Neural crest cell (in vitro differentiated cells): Measurements from ENCODE around the gene COQ2. TPM values are rescaled to one million over a fixed set of nuclear protein-coding genes. Genes with fewer than 3 reads are reported as not detected.

Experiments used
- DNase-seq: peaks from one replicate; pipeline ENCODE4 v3.0.0; 2021; ENCODE audit warnings: low read depth, mixed read lengths, low spot score
- H3K27ac Mint-ChIP-seq: one replicate; pipeline ENCODE4 v1.8.0; 2021; ENCODE audit warnings: mild to moderate bottlenecking, mixed read lengths; ENCODE audit not compliant: unreplicated experiment
- H3K27me3 Mint-ChIP-seq: 2 replicates; pipeline ENCODE4 v1.8.0; 2021; ENCODE audit warnings: low read depth, mild to moderate bottlenecking, mixed read lengths
- H3K36me3 Mint-ChIP-seq: 2 replicates; pipeline ENCODE4 v1.8.0; 2021; ENCODE audit warnings: low read depth, mild to moderate bottlenecking, mixed read lengths
- H3K4me1 Mint-ChIP-seq: 2 replicates; pipeline ENCODE4 v1.8.0; 2021; ENCODE audit warnings: mixed read lengths
- H3K4me3 Mint-ChIP-seq: one replicate; pipeline ENCODE4 v1.8.0; 2021; ENCODE audit warnings: mild to moderate bottlenecking, mixed read lengths
- H3K9me3 Mint-ChIP-seq: 2 replicates; pipeline ENCODE4 v1.8.0; 2021; ENCODE audit warnings: mixed read lengths
- CTCF ChIP-seq: fragments of 200-600 bp; sonication (generic); conservative IDR thresholded peaks from 2 replicates; pipeline ENCODE4 v1.5.0; 2021; ENCODE audit warnings: antibody characterized with exemption, mild to moderate bottlenecking
- total RNA-seq: library from RNA; stranded (reverse); gene quantifications from 2 replicates; pipeline ENCODE4 v1.2.1, GENCODE V29; 2021

COQ2 gene
- total RNA-seq, 1 donor from 2014 or later: 21.9 TPM

- TF ChIP-seq CTCF: peak; percentile 75
- Mint-ChIP-seq H3K9me3 (no peaks in the 10 kb centered on the region), H3K27ac (no peak overlapping the region), H3K4me3 (no peak overlapping the region), H3K27me3 (no peaks in the 10 kb centered on the region), H3K4me1 (peaks cover 25% of the 10 kb centered on the region), H3K36me3 (no peaks in the 10 kb centered on the region)
- peak; percentile 48 for DNase-seq
Observed at GRCh38 chr4:83252782-83253405, 31.7 kb downstream of the COQ2 start.

- Mint-ChIP-seq H3K27ac (no peak overlapping the region), H3K4me1 (peaks cover 20% of the 10 kb centered on the region), H3K4me3 (no peak overlapping the region), H3K36me3 (no peaks in the 10 kb centered on the region), H3K9me3 (no peaks in the 10 kb centered on the region), H3K27me3 (no peaks in the 10 kb centered on the region)
- no peak for TF ChIP-seq CTCF
- no peak for DNase-seq
Observed at GRCh38 chr4:83251447-83251830, 33.2 kb downstream of the COQ2 start.

GRCh38 chr4:83250687-83251446, 33.7 kb downstream of the COQ2 start:
- Mint-ChIP-seq H3K4me3 (no peak overlapping the region), H3K27me3 (no peaks in the 10 kb centered on the region), H3K4me1 (peaks cover 20% of the 10 kb centered on the region), H3K36me3 (no peaks in the 10 kb centered on the region), H3K9me3 (no peaks in the 10 kb centered on the region), H3K27ac (no peak overlapping the region)
- no peak for DNase-seq
- no peak for TF ChIP-seq CTCF

GRCh38 chr4:83248486-83248885, 36.1 kb downstream of the COQ2 start:
- no peak overlapping the region for H3K27ac Mint-ChIP-seq
- peaks cover 16% of the 10 kb centered on the region for H3K4me1 Mint-ChIP-seq
- TF ChIP-seq CTCF: no peak
- no peaks in the 10 kb centered on the region for H3K27me3 Mint-ChIP-seq
- DNase-seq: no peak
- H3K4me3 Mint-ChIP-seq: no peak overlapping the region
- H3K9me3 Mint-ChIP-seq: peaks cover 7% of the 10 kb centered on the region
- peaks cover 5% of the 10 kb centered on the region for H3K36me3 Mint-ChIP-seq

GRCh38 chr4:83247415-83248357, 36.9 kb downstream of the COQ2 start:
- H3K36me3 Mint-ChIP-seq: peaks cover 8% of the 10 kb centered on the region
- H3K4me3 Mint-ChIP-seq: no peak overlapping the region
- no peak for TF ChIP-seq CTCF

More at GRCh38 chr4:83247415-83248357, 36.9 kb downstream of the COQ2 start:
- peaks cover 14% of the 10 kb centered on the region for H3K4me1 Mint-ChIP-seq
- H3K9me3 Mint-ChIP-seq: peaks cover 9% of the 10 kb centered on the region
- DNase-seq: no peak
- H3K27ac Mint-ChIP-seq: no peak overlapping the region
- H3K27me3 Mint-ChIP-seq: no peaks in the 10 kb centered on the region
